Measurements from ENCODE around the gene MEF2C.

DNA sequence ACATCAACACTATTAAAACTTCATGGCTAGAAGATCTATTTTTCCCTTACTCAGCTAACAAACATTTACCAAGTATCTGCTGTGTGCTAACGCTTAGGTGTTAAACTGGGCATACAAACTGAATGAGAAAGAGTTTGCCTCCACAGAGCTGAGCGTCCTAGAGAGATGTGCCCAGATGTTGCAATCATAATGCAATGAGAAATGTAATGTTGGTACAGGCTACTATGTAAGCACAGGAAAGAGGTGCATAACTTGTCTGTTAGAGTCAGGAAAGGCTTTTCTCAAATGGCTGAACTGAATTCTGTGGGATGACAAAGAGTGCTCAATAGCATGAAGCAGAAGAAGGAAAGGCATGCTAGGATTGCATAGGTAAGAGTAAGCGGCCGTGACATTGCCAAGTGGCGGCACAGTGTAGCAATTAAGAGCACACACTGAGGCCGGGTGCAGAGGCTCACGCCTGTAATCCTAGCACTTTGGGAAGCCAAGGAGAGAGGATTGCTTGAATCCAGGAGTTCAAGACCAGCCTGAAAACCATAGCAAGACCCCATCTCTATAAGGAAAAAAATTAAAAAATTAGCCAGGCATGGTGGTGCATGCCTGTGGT is 137.8 kb downstream of the MEF2C start:
- TF ChIP-seq, protein P1, sequence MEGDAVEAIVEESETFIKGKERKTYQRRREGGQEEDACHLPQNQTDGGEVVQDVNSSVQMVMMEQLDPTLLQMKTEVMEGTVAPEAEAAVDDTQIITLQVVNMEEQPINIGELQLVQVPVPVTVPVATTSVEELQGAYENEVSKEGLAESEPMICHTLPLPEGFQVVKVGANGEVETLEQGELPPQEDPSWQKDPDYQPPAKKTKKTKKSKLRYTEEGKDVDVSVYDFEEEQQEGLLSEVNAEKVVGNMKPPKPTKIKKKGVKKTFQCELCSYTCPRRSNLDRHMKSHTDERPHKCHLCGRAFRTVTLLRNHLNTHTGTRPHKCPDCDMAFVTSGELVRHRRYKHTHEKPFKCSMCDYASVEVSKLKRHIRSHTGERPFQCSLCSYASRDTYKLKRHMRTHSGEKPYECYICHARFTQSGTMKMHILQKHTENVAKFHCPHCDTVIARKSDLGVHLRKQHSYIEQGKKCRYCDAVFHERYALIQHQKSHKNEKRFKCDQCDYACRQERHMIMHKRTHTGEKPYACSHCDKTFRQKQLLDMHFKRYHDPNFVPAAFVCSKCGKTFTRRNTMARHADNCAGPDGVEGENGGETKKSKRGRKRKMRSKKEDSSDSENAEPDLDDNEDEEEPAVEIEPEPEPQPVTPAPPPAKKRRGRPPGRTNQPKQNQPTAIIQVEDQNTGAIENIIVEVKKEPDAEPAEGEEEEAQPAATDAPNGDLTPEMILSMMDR (IDR thresholded peaks at IDR 0.05), result no peak
- TF ChIP-seq POLR2A (IDR thresholded peaks at IDR 0.05), result no peak
- no peak for TF ChIP-seq EP300 (IDR thresholded peaks at IDR 0.05)
- no peak for TF ChIP-seq POLR2AphosphoS5 (IDR thresholded peaks at IDR 0.05)

All from stomach (tissue), 4 donors.